ENCODE data around the gene MYH11. TPM values are rescaled to one million over a fixed set of nuclear protein-coding genes. Genes with fewer than 3 reads are reported as not detected.
A peak's percentile ranks its signal among the peaks of the same experiment; 100 is the strongest.

Gene MYH11
- total and polyA plus RNA-seq, 10 donors: 9.6 to 135 (median 110) TPM

GRCh38 chr16:15742716-15743115 lies 114.1 kb downstream of the MYH11 start:
- H3K4me3 ChIP-seq: no peak overlapping the region
- H3K27ac ChIP-seq: no peak overlapping the region
- H3K27me3 ChIP-seq (replicated peaks in 1 of 7): no peaks in the 10 kb centered on the region
- H3K9me3 ChIP-seq: peaks cover 0 to 8% (median 5%) of the 10 kb centered on the region in 8 donors
- DNase-seq: no peak
- peaks cover 0 to 13% (median 3%) of the 10 kb centered on the region in 6 donors for H3K4me1 ChIP-seq
- WGBS, 5 donors: 83 to 94% (median 86%) methylated on average over 2 of the region's 2 CpGs
- TF ChIP-seq POLR2A (IDR thresholded peaks at IDR 0.05) (no peak), POLR2AphosphoS5 (IDR thresholded peaks at IDR 0.05) (no peak)
- TF ChIP-seq, protein P1, sequence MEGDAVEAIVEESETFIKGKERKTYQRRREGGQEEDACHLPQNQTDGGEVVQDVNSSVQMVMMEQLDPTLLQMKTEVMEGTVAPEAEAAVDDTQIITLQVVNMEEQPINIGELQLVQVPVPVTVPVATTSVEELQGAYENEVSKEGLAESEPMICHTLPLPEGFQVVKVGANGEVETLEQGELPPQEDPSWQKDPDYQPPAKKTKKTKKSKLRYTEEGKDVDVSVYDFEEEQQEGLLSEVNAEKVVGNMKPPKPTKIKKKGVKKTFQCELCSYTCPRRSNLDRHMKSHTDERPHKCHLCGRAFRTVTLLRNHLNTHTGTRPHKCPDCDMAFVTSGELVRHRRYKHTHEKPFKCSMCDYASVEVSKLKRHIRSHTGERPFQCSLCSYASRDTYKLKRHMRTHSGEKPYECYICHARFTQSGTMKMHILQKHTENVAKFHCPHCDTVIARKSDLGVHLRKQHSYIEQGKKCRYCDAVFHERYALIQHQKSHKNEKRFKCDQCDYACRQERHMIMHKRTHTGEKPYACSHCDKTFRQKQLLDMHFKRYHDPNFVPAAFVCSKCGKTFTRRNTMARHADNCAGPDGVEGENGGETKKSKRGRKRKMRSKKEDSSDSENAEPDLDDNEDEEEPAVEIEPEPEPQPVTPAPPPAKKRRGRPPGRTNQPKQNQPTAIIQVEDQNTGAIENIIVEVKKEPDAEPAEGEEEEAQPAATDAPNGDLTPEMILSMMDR (IDR thresholded peaks at IDR 0.05 in 8 of 11, conservative IDR thresholded peaks at IDR 0.05 in 3 of 11): no peak
- intact Hi-C loops (cut with DNase I; ENCODE audit: low total_unique reads): no loop called here
- H3K36me3 ChIP-seq: peaks cover 0 to 100% (median 24%) of the 10 kb centered on the region in 6 donors

DNA sequence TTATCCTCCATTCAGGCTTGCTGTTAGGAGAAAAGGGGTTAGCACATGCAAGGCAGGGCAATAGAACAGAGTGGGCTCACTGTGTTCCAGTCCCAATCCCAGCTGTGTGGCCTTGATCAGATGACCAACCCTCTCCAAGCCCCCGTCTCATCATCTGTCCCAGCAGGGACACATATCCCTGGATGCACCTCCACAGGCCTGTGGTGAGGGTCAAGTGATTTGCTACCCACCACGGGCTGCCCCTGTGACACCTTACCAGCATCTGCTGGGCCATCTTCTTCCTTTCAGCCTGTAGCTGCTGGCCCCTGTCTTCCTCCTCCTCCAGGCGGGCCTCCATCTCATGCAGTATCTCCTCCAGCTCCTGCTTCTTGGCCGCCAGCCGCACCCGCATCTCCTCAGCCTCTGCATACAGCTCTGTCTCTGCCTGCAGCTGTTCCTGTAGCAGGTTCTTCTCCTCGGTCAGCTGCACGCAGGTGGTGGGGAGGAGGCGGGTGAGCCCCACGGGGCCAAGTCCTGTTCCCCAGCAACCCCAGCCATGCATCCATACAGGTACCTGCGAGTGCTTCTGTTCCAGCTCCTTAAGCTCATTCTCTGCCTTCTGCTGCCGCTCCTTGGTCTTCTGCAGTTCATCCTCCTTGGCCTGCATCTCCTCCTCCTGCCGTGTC lies 115.5 kb downstream of the MYH11 start:
- intact Hi-C loops (cut with DNase I; ENCODE audit: low total_unique reads): no loop called here

GRCh38 chr16:15739950-15740349 lies 116.9 kb downstream of the MYH11 start:
- intact Hi-C loops (cut with DNase I; ENCODE audit: low total_unique reads): no loop called here
- peaks cover 0 to 8% (median 5%) of the 10 kb centered on the region in 8 donors for H3K9me3 ChIP-seq
- DNase-seq: no peak
- TF ChIP-seq POLR2A (IDR thresholded peaks at IDR 0.05) (no peak), POLR2AphosphoS5 (IDR thresholded peaks at IDR 0.05) (no peak)
- TF ChIP-seq, protein P1 (IDR thresholded peaks at IDR 0.05 in 8 of 11, conservative IDR thresholded peaks at IDR 0.05 in 3 of 11): no peak
- no peak overlapping the region for H3K27ac ChIP-seq
- H3K4me1 ChIP-seq: peaks cover 0 to 20% (median 5%) of the 10 kb centered on the region in 6 donors
- H3K27me3 ChIP-seq (replicated peaks in 1 of 7): no peaks in the 10 kb centered on the region
- H3K4me3 ChIP-seq: no peak overlapping the region
- H3K36me3 ChIP-seq: peaks cover 0 to 100% (median 46%) of the 10 kb centered on the region in 6 donors
- 74 to 84% (median 82%) methylated on average over 6 of the region's 6 CpGs for WGBS, 5 donors

More for the DNA sequence above, 115.5 kb downstream of the MYH11 start:
- no peak overlapping the region for H3K27ac ChIP-seq
- no peak overlapping the region for H3K4me3 ChIP-seq
- 81 to 96% (median 91%) methylated on average over 13 of the region's 13 CpGs for WGBS, 5 donors
- peaks cover 0 to 21% (median 5%) of the 10 kb centered on the region in 6 donors for H3K4me1 ChIP-seq
- peaks cover 0 to 8% (median 5%) of the 10 kb centered on the region in 8 donors for H3K9me3 ChIP-seq
- no peak for DNase-seq
- TF ChIP-seq POLR2A (IDR thresholded peaks at IDR 0.05) (no peak), POLR2AphosphoS5 (IDR thresholded peaks at IDR 0.05) (peak in 2 of 3 donors; percentile 17)
- peaks cover 0 to 100% (median 35%) of the 10 kb centered on the region in 6 donors for H3K36me3 ChIP-seq
- H3K27me3 ChIP-seq (replicated peaks in 1 of 7): no peaks in the 10 kb centered on the region

GRCh38 chr16:15739464-15739863 lies 117.4 kb downstream of the MYH11 start:
- TF ChIP-seq, protein P1 (IDR thresholded peaks at IDR 0.05 in 8 of 11, conservative IDR thresholded peaks at IDR 0.05 in 3 of 11): no peak
- TF ChIP-seq POLR2AphosphoS5 (IDR thresholded peaks at IDR 0.05): no peak
- WGBS, 5 donors: 91 to 98% (median 93%) methylated on average over 2 of the region's 2 CpGs
- Histone ChIP-seq H3K4me3 (no peak overlapping the region), H3K27ac (no peak overlapping the region), H3K4me1 (peaks cover 0 to 16% (median 3%) of the 10 kb centered on the region in 6 donors), H3K27me3 (replicated peaks in 1 of 7) (no peaks in the 10 kb centered on the region), H3K36me3 (peaks cover 0 to 100% (median 51%) of the 10 kb centered on the region in 6 donors), H3K9me3 (peaks cover 0 to 8% (median 5%) of the 10 kb centered on the region in 8 donors)
- intact Hi-C loops (cut with DNase I; ENCODE audit: low total_unique reads): no loop called here
- DNase-seq: no peak

All from spleen (tissue), 11 donors.